Mesothelial cell of epicardium (in vitro differentiated cells): ENCODE results near the gene ILDR2. TPM values are rescaled to one million over a fixed set of nuclear protein-coding genes. Genes with fewer than 3 reads are reported as not detected.

ENCODE experiments used
- DNase-seq, 2 experiments: peaks; one replicate each; pipeline ENCODE4 v3.0.0; 2021; ENCODE audit warnings: low spot score in 2 of 2; ENCODE audit not compliant: unreplicated experiment in 2 of 2
- H3K27ac Mint-ChIP-seq: 2 replicates; pipeline ENCODE4 v1.8.0; 2021; ENCODE audit warnings: mixed read lengths
- H3K27me3 Mint-ChIP-seq: 2 replicates; pipeline ENCODE4 v1.8.0; 2021; ENCODE audit warnings: low read depth, mixed read lengths
- H3K36me3 Mint-ChIP-seq: 2 replicates; pipeline ENCODE4 v1.8.0; 2021; ENCODE audit warnings: mixed read lengths
- H3K4me1 Mint-ChIP-seq: 2 replicates; pipeline ENCODE4 v1.8.0; 2021; ENCODE audit warnings: mixed read lengths
- H3K4me3 Mint-ChIP-seq: 2 replicates; pipeline ENCODE4 v1.8.0; 2021; ENCODE audit warnings: mild to moderate bottlenecking, moderate library complexity, mixed read lengths
- H3K9me3 Mint-ChIP-seq: 2 replicates; pipeline ENCODE4 v1.8.0; 2021; ENCODE audit warnings: mixed read lengths
- total RNA-seq: library from RNA; stranded (reverse); gene quantifications from 3 replicates; pipeline ENCODE4 v1.2.1, GENCODE V29; 2021
- TF ChIP-seq, protein P1 (sequence below): fragments of 200-600 bp; sonication (generic); IDR thresholded peaks from one replicate; pipeline ENCODE4 v1.5.0; 2021; ENCODE audit warnings: antibody characterized with exemption; ENCODE audit not compliant: unreplicated experiment

Gene ILDR2, protein sequence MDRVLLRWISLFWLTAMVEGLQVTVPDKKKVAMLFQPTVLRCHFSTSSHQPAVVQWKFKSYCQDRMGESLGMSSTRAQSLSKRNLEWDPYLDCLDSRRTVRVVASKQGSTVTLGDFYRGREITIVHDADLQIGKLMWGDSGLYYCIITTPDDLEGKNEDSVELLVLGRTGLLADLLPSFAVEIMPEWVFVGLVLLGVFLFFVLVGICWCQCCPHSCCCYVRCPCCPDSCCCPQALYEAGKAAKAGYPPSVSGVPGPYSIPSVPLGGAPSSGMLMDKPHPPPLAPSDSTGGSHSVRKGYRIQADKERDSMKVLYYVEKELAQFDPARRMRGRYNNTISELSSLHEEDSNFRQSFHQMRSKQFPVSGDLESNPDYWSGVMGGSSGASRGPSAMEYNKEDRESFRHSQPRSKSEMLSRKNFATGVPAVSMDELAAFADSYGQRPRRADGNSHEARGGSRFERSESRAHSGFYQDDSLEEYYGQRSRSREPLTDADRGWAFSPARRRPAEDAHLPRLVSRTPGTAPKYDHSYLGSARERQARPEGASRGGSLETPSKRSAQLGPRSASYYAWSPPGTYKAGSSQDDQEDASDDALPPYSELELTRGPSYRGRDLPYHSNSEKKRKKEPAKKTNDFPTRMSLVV
- total RNA-seq, result 1.1 to 1.5 TPM (median 1.1 TPM) in 3 replicates

DNA sequence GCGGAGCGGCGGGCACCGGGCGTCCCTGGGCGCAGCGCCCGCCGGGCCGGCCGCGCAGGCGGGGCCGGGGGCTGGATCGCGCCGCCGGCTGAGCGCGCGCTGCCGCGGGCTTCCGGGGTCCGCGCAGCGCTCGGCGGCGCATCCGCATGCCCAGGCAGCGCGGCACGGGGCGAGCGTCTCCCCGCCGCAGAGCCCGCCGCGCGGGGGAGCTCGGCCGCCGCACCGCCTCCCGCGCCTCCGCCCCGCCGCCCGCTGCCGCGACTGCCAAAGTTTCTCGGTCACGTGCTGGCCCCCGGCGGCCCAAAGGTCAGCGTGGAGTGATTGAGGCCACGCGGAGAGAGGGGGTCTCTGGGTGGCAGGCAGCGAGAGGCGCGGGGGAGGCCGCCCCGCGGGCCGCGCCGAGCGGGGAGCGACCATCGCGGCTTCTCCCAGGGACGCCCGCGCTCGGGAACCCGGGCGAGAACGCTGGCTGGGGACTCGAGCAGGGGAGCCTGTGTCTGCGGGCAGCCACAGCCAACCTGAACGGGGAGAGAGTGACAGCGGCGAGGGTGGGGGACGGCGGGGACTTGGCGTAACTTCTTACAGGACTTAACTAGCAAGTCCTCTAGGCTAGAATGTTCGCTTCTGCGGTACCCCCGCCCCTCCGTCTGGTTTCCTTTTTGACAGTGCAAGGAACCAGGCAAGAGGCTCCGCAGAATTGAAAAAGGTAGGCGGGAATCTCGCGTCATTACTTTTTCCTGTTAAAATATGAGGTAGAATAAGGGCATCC, at the start of gene ILDR2:
Gene ILDR2 (minus strand): TSS at position 180 of the 769 bp plus-strand sequence. CDS start 272 bp downstream, outside the sequence.
- Mint-ChIP-seq H3K4me1 (peaks cover 13% of the 10 kb centered on the region), H3K9me3 (no peaks in the 10 kb centered on the region), H3K27me3 (peaks cover 87% of the 10 kb centered on the region), H3K36me3 (no peaks in the 10 kb centered on the region), H3K4me3 (peak within 1 kb of the TSS; percentile 63), H3K27ac (no peak within 1 kb of the TSS)
- peak; percentile 32 to 59 for DNase-seq
- TF ChIP-seq, protein P1, sequence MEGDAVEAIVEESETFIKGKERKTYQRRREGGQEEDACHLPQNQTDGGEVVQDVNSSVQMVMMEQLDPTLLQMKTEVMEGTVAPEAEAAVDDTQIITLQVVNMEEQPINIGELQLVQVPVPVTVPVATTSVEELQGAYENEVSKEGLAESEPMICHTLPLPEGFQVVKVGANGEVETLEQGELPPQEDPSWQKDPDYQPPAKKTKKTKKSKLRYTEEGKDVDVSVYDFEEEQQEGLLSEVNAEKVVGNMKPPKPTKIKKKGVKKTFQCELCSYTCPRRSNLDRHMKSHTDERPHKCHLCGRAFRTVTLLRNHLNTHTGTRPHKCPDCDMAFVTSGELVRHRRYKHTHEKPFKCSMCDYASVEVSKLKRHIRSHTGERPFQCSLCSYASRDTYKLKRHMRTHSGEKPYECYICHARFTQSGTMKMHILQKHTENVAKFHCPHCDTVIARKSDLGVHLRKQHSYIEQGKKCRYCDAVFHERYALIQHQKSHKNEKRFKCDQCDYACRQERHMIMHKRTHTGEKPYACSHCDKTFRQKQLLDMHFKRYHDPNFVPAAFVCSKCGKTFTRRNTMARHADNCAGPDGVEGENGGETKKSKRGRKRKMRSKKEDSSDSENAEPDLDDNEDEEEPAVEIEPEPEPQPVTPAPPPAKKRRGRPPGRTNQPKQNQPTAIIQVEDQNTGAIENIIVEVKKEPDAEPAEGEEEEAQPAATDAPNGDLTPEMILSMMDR, result no peak

DNA sequence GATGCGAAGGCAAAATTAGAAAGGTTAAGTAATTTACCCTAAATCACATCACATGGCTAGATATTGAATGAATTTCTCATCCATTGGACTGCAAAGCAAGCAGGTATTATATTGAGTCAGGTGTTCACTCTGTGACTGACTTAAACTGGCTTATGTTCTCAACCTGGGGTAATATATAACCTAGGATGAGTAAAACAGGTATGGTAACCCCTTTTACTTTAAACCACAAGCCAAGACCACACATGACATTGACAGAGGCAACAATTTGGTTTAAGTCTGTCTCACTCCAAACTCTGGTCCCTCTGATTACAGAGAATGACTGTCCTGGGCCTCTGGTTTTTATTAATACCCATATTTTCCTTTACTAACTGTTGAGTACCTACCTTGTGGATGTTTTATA, 47.0 kb upstream of the ILDR2 start:
- H3K4me1 Mint-ChIP-seq, result no peaks in the 10 kb centered on the region
- H3K36me3 Mint-ChIP-seq, result no peaks in the 10 kb centered on the region
- H3K9me3 Mint-ChIP-seq, result peaks cover 11% of the 10 kb centered on the region
- DNase-seq, result no peak
- H3K27ac Mint-ChIP-seq, result no peak overlapping the region
- TF ChIP-seq, protein P1, result no peak
- H3K27me3 Mint-ChIP-seq, result peaks cover 16% of the 10 kb centered on the region
- no peak overlapping the region for H3K4me3 Mint-ChIP-seq

DNA sequence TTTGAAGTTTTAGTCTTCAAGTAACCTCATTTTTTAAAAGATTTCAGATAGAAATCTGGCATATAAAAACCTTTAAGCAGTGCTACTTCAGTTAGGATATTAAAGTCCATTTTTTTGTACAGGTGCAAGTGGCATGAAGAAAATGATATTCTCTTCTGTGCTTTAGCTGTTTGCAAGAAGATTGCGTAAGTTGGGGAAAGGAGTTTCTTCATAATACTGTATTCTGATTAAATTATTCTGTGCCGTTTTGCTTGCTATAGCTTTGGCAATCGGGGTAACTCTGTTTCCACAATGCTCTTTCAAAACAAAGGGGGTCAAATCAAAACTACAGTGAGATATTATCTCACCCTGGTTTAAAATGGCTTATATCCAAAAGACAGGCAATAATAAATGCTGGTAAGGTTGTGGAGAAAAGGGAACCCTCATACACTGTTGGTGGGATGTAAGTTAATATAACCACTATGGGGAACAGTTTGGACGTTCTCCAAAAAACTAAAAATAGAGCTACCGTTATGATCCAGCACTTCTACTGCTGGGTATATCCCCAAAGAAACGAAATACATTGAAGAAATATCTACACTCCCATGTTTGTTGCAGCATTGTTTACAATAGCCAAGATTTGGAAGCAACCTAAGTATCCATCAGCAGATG, 40.9 kb upstream of the ILDR2 start:
- H3K27ac Mint-ChIP-seq, result no peak overlapping the region
- H3K4me1 Mint-ChIP-seq, result no peaks in the 10 kb centered on the region
- no peak overlapping the region for H3K4me3 Mint-ChIP-seq
- H3K9me3 Mint-ChIP-seq, result no peaks in the 10 kb centered on the region
- no peaks in the 10 kb centered on the region for H3K36me3 Mint-ChIP-seq
- no peak for DNase-seq
- peaks cover 30% of the 10 kb centered on the region for H3K27me3 Mint-ChIP-seq
- TF ChIP-seq, protein P1, result no peak

DNA sequence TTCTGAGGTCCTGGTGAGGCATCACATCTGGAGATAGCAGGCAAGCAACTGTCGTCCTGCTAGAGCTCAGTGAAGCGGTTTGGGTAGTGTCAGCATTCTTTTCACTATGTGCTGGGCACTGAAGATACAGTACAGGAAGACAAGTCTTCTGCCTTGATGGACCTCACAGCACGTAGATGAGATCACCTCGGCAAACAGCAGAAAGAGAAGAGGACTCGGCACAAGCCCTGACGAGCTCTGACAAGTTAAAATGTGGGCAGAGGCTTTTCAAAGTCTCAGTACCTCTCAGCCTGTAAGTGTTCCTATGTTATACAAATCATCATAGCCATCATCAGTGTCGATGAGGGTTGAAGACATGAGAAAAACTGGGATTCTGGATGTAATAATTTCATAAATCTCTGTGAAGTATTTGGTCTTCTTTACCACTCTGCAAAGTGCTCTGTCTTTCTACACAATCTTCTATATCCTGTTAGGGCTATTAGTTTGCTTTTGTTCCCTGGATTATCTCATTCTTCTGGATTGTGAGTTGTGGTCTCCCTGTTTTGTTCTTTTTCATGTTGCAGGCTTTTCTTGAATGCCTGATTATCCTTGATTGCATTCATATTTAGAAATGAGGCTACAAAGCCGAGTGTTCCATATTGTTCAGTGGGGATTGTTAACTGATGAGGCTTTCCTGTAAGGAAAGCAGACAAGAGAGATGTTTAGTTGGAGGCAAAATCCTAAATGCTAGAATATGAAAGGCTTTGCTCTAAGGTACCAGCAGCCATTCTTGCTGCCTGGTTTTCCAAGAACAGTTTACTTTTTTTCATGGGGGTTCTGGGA, 38.0 kb upstream of the ILDR2 start:
- Mint-ChIP-seq H3K27ac (no peak overlapping the region), H3K27me3 (peaks cover 45% of the 10 kb centered on the region), H3K36me3 (no peaks in the 10 kb centered on the region), H3K9me3 (no peaks in the 10 kb centered on the region), H3K4me1 (no peaks in the 10 kb centered on the region), H3K4me3 (no peak overlapping the region)
- TF ChIP-seq, protein P1, result no peak
- DNase-seq, result no peak

DNA sequence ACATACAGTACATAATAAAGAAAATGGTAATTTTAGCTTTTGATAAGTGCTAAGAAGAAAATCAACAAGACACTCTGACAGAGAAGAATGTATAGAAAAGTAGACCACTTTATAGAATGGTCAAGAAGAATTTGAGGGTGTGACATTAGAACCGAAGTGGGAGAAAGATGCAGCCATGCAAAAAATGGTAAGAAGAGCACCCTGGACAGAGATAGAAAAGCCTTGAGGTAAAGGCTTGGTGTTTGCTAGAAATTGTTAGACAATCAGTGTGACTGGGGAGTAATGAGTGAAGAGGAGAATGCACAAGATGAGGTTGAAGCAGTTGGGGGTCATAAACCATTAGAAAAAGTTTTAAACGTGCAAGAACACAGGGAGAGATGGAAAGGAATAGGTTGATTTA, 37.2 kb upstream of the ILDR2 start:
- Mint-ChIP-seq H3K36me3 (no peaks in the 10 kb centered on the region), H3K27me3 (peaks cover 49% of the 10 kb centered on the region), H3K4me1 (no peaks in the 10 kb centered on the region), H3K27ac (no peak overlapping the region), H3K4me3 (no peak overlapping the region), H3K9me3 (no peaks in the 10 kb centered on the region)
- no peak for DNase-seq
- TF ChIP-seq, protein P1, result no peak
